ENCODE results near the gene IQCC.
"Not testable (repeated sequence)": the region's sequence is repeated elsewhere in the genome, so short reads cannot be mapped to it uniquely, and the experiment has no call there.

Gene IQCC
- long read RNA-seq, transcript IQCC-201 (5 exons, 2,027 nt), result major isoform, 43 of 56 reads
- long read RNA-seq, partial matches to known transcripts, result 3 of 56 reads
- long read RNA-seq, other reads (novel, unspliced or antisense), result 7 of 56 reads

- H3K4me3 ChIP-seq (replicated peaks; ENCODE audit: insufficient read depth, low read length), result peak within 1 kb of the TSS; percentile 75
- peak; percentile 78 to 82 for DNase-seq (ENCODE audit: low read depth in 1 of 2, low spot score in 1 of 2)
- H3K27me3 ChIP-seq (ENCODE audit: insufficient read depth, poor library complexity, severe bottlenecking), result no peaks in the 10 kb centered on the region
- H3K27ac ChIP-seq (replicated peaks), result peak within 1 kb of the TSS; percentile 70
- TF ChIP-seq, protein P1, sequence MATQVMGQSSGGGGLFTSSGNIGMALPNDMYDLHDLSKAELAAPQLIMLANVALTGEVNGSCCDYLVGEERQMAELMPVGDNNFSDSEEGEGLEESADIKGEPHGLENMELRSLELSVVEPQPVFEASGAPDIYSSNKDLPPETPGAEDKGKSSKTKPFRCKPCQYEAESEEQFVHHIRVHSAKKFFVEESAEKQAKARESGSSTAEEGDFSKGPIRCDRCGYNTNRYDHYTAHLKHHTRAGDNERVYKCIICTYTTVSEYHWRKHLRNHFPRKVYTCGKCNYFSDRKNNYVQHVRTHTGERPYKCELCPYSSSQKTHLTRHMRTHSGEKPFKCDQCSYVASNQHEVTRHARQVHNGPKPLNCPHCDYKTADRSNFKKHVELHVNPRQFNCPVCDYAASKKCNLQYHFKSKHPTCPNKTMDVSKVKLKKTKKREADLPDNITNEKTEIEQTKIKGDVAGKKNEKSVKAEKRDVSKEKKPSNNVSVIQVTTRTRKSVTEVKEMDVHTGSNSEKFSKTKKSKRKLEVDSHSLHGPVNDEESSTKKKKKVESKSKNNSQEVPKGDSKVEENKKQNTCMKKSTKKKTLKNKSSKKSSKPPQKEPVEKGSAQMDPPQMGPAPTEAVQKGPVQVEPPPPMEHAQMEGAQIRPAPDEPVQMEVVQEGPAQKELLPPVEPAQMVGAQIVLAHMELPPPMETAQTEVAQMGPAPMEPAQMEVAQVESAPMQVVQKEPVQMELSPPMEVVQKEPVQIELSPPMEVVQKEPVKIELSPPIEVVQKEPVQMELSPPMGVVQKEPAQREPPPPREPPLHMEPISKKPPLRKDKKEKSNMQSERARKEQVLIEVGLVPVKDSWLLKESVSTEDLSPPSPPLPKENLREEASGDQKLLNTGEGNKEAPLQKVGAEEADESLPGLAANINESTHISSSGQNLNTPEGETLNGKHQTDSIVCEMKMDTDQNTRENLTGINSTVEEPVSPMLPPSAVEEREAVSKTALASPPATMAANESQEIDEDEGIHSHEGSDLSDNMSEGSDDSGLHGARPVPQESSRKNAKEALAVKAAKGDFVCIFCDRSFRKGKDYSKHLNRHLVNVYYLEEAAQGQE (IDR thresholded peaks at IDR 0.05; ENCODE audit: insufficient replicate concordance, low read depth), result no peak
- TF ChIP-seq GABPA (IDR thresholded peaks at IDR 0.05; ENCODE audit: low read depth) (no peak), POLR2AphosphoS5 (IDR thresholded peaks at IDR 0.05; ENCODE audit: low read depth) (peak; percentile 92), SPI1 (IDR thresholded peaks at IDR 0.05; ENCODE audit: borderline replicate concordance, low read depth) (peak; percentile 4; the same call in 1 of the 2 replicates)
- TF ChIP-seq, protein P2, sequence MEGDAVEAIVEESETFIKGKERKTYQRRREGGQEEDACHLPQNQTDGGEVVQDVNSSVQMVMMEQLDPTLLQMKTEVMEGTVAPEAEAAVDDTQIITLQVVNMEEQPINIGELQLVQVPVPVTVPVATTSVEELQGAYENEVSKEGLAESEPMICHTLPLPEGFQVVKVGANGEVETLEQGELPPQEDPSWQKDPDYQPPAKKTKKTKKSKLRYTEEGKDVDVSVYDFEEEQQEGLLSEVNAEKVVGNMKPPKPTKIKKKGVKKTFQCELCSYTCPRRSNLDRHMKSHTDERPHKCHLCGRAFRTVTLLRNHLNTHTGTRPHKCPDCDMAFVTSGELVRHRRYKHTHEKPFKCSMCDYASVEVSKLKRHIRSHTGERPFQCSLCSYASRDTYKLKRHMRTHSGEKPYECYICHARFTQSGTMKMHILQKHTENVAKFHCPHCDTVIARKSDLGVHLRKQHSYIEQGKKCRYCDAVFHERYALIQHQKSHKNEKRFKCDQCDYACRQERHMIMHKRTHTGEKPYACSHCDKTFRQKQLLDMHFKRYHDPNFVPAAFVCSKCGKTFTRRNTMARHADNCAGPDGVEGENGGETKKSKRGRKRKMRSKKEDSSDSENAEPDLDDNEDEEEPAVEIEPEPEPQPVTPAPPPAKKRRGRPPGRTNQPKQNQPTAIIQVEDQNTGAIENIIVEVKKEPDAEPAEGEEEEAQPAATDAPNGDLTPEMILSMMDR (IDR thresholded peaks at IDR 0.05; ENCODE audit: insufficient read depth, low read length), result no peak
These were observed at the start of gene IQCC for GRCh38 chr1:32205401-32206370. TSS of gene IQCC (plus strand) at chr1:32205671. CDS start at chr1:32205682, 11 bp downstream.

DNA sequence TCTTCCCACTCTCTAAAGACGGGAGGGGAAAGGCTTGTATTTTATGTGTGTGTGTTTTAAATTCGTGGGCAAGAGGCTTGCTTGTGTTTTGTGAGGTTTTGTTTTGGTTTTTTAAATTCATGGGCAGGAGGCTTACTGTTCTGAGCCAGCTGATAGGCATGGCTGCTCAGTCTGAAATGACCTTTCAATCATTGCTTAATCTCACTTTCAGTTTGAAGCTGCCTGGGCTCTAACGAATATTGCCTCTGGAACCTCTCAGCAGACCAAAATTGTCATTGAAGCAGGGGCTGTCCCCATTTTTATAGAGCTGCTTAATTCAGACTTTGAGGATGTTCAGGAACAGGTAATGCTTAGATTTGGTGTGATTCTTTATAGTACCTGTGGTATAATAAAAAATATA, 46.3 kb upstream of the IQCC start:
- Histone ChIP-seq H3K27ac (replicated peaks) (no peak overlapping the region), H3K4me3 (replicated peaks; ENCODE audit: insufficient read depth, low read length) (no peak overlapping the region), H3K27me3 (ENCODE audit: insufficient read depth, poor library complexity, severe bottlenecking) (no peaks in the 10 kb centered on the region)
- no peak for DNase-seq (ENCODE audit: low read depth in 1 of 2, low spot score in 1 of 2)
- TF ChIP-seq, protein P1 (IDR thresholded peaks at IDR 0.05; ENCODE audit: insufficient replicate concordance, low read depth), result no peak
- TF ChIP-seq SPI1 (IDR thresholded peaks at IDR 0.05; ENCODE audit: borderline replicate concordance, low read depth), result no peak
- no peak for TF ChIP-seq GABPA (IDR thresholded peaks at IDR 0.05; ENCODE audit: low read depth)
- no peak for TF ChIP-seq POLR2AphosphoS5 (IDR thresholded peaks at IDR 0.05; ENCODE audit: low read depth)
- TF ChIP-seq, protein P2 (IDR thresholded peaks at IDR 0.05; ENCODE audit: insufficient read depth, low read length), result no peak

- TF ChIP-seq, protein P1 (IDR thresholded peaks at IDR 0.05; ENCODE audit: insufficient replicate concordance, low read depth), result no peak
- TF ChIP-seq GABPA (IDR thresholded peaks at IDR 0.05; ENCODE audit: low read depth) (no peak), POLR2AphosphoS5 (IDR thresholded peaks at IDR 0.05; ENCODE audit: low read depth) (no peak), SPI1 (IDR thresholded peaks at IDR 0.05; ENCODE audit: borderline replicate concordance, low read depth) (no peak)
- TF ChIP-seq, protein P2 (IDR thresholded peaks at IDR 0.05; ENCODE audit: insufficient read depth, low read length), result no peak
- no peaks in the 10 kb centered on the region for H3K27me3 ChIP-seq (ENCODE audit: insufficient read depth, poor library complexity, severe bottlenecking)
- no peak for DNase-seq (ENCODE audit: low read depth in 1 of 2, low spot score in 1 of 2)
- no peak overlapping the region for H3K4me3 ChIP-seq (replicated peaks; ENCODE audit: insufficient read depth, low read length)
- H3K27ac ChIP-seq (replicated peaks), result no peak overlapping the region
These were observed 42.1 kb upstream of the IQCC start for GRCh38 chr1:32163405-32163804.

- not testable (repeated sequence) for DNase-seq (ENCODE audit: low read depth in 1 of 2, low spot score in 1 of 2); H3K4me3 ChIP-seq (replicated peaks; ENCODE audit: insufficient read depth, low read length); H3K27me3 ChIP-seq (ENCODE audit: insufficient read depth, poor library complexity, severe bottlenecking); H3K27ac ChIP-seq (replicated peaks)
These were observed 39.8 kb upstream of the IQCC start for GRCh38 chr1:32165633-32166032.

Measured in HL-60 (cell line).